Dendritic cell treated with granulocyte-macrophage colony-stimulating factor and Interleukin-4, amounts not matched to agents 40 ng/mL and 50 ng/mL, for 4 days (primary cell): Measurements from ENCODE around the gene DTNBP1.

Experiments used
- H3K27ac Mint-ChIP-seq: one replicate; pipeline ENCODE4 v1.8.0; 2022; ENCODE audit warnings: mild to moderate bottlenecking, mixed read lengths
- H3K27me3 Mint-ChIP-seq: one replicate; pipeline ENCODE4 v1.8.0; 2022; ENCODE audit warnings: mild to moderate bottlenecking, mixed read lengths
- H3K36me3 Mint-ChIP-seq: one replicate; pipeline ENCODE4 v1.8.0; 2022; ENCODE audit warnings: low read depth, mixed read lengths
- H3K4me1 Mint-ChIP-seq: one replicate; pipeline ENCODE4 v1.8.0; 2022; ENCODE audit warnings: low read depth, mixed read lengths
- H3K4me3 Mint-ChIP-seq: one replicate; pipeline ENCODE4 v1.8.0; 2022; ENCODE audit warnings: mild to moderate bottlenecking, moderate library complexity, mixed read lengths
- H3K9me3 Mint-ChIP-seq: one replicate; pipeline ENCODE4 v1.8.0; 2022; ENCODE audit warnings: mixed read lengths
- intact Hi-C: fragments of 100-400 bp; cut with micrococcal nuclease; formaldehyde crosslinking; loops from one replicate; pipeline ENCODE4 v1.15.0; 2022

Gene DTNBP1

DNA sequence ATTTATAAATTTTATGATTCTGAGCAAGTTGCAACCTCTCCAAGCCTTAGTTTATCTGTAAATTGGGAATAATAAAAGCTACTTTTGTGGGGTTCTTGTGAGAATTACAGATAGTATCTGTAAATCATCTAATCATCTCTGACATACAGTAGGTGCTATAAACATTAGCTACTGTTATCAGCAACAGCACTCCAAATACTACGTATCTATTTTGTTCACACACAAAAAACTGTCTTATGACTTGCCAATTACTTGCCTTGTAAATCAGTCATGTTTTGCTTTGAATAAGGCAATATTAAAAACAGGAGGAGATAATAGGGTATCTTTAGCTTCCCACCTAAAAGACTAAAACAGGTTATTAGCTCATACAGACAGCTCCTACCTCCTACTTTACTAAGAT lies 36.7 kb downstream of the DTNBP1 start:
- peaks cover 20% of the 10 kb centered on the region for H3K4me1 Mint-ChIP-seq
- no peak overlapping the region for H3K27ac Mint-ChIP-seq
- H3K4me3 Mint-ChIP-seq = no peak overlapping the region
- intact Hi-C loops = loop anchor here (5.0 to 10.0 kb wide), 2 partner anchors 361 to 1414 kb away; no protein-coding TSS in a partner anchor
- no peaks in the 10 kb centered on the region for H3K27me3 Mint-ChIP-seq
- peaks cover 21% of the 10 kb centered on the region for H3K36me3 Mint-ChIP-seq
- H3K9me3 Mint-ChIP-seq = no peaks in the 10 kb centered on the region

DNA sequence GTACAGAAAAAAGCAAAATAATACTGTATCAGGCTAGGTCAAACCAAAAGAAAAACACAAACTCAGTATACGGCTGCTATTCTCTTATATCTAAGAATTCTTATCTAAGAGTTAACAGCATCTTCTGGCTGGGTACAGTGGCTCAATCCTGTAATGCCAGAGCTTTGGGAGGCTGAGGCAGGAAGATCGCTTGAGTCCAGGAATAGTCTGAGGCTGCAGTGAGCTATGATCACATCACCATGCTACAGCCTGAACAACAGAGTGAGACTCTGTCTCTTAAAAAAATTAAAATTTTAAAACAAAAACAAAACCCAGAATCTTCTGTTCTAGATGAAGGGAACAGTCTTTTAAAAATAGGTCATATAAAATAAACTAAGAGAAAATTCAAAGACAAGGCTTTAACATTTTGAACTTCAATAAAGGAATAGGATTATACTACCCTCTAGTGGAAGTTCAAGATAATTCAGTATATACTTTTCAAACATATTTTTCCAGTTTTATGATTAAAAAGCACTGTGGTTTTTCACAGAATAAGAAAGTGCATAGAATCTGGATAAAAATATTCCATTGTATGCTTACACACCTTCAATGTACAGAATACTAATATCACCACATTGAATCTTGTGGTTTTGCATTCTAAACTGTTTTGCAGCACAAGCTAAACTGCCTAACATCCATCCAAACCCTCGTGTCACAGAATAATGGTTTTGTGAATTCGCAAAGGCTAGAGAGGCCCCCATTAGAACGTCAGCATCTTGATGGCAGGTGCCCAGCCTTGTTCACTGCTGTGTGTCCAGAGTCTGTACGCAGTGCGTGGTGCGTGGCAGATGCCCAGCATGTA lies 39.3 kb downstream of the DTNBP1 start:
- no peaks in the 10 kb centered on the region for H3K9me3 Mint-ChIP-seq
- peaks cover 22% of the 10 kb centered on the region for H3K36me3 Mint-ChIP-seq
- intact Hi-C loops = loop anchor here (5.0 to 10.0 kb wide), 2 partner anchors 131 to 359 kb away; no protein-coding TSS in a partner anchor
- H3K27me3 Mint-ChIP-seq = no peaks in the 10 kb centered on the region
- H3K4me1 Mint-ChIP-seq = peaks cover 22% of the 10 kb centered on the region
- H3K4me3 Mint-ChIP-seq = no peak overlapping the region
- no peak overlapping the region for H3K27ac Mint-ChIP-seq

DNA sequence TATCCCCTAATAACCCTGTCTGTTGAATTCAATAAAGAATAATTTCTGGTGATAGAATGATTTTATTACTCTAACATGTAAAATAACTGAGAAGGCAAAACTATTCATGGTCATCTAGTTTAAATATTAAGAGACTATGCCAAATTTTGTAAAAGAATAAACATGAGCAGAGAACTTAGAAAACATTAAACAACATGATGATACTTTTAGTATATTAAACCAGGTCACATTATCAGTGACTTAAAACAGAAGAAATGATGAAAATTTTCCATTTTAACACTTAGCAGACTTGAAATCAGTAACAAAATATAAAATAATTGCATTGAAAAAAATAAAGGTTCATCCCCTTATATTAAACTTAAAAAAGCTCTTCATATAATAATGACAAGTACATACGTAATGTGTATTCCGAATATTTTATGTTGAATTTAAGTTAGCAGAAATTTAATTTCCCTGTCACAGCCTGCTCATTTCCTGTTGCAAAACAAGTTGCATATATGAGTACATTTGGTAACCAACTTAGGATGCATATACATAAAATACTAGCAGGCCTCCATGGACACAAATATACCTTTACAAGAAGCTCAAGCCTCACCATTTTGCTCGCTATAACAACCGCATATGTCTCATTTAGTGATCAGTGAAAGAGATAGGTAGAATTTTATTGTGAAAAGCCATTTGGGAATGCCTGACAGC lies 40.6 kb downstream of the DTNBP1 start:
- no peaks in the 10 kb centered on the region for H3K9me3 Mint-ChIP-seq
- H3K4me1 Mint-ChIP-seq = peaks cover 17% of the 10 kb centered on the region
- H3K36me3 Mint-ChIP-seq = peaks cover 23% of the 10 kb centered on the region
- intact Hi-C loops = loop anchor here (5.0 to 10.0 kb wide), 2 partner anchors 130 to 357 kb away; no protein-coding TSS in a partner anchor
- peak overlapping the region; percentile 93 for H3K27ac Mint-ChIP-seq
- H3K4me3 Mint-ChIP-seq = no peak overlapping the region
- H3K27me3 Mint-ChIP-seq = no peaks in the 10 kb centered on the region

DNA sequence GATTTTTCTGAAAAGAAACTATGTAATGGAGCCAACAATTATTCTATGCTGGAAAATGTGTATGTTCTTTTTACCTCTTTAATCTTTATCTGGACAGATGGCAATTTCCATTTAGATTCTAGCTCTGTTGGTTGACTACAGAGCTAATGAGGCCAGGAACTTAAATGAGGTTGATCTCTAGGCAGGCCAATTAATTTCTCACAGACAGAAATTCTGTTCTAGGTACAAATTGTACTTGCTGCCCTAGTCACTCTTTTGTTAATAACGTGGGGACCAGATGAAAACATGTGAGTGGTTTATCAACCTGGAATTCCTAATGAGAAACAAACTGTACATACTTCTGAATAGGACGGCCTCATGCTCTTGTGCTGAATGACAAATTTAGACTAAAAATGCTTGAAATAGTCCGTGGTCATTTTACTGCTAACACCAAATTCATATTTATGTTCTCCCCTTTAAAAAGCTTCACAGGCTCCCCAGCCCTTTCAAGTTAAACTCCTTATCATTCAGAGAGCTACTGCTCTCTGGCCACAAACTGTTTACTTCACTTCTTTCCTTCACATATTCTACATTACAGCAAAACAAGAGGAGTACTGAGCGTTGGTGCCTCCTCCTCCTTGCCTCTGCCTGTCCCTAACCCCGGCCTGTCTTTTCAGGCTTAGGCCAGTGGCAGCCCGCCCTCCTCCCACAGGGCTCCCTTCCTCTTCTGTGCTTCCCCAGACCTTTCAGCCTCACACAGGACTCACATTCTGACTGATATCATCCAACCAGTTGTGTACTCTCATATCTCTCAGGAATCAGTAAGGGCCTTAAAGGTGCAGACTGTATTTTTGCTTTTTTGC lies 41.4 kb downstream of the DTNBP1 start:
- peak overlapping the region; percentile 93 for H3K27ac Mint-ChIP-seq
- intact Hi-C loops = loop anchor here (5.0 to 10.0 kb wide), 2 partner anchors 129 to 357 kb away; no protein-coding TSS in a partner anchor
- H3K4me3 Mint-ChIP-seq = no peak overlapping the region
- peaks cover 24% of the 10 kb centered on the region for H3K4me1 Mint-ChIP-seq
- H3K9me3 Mint-ChIP-seq = no peaks in the 10 kb centered on the region
- peaks cover 16% of the 10 kb centered on the region for H3K36me3 Mint-ChIP-seq
- H3K27me3 Mint-ChIP-seq = no peaks in the 10 kb centered on the region

DNA sequence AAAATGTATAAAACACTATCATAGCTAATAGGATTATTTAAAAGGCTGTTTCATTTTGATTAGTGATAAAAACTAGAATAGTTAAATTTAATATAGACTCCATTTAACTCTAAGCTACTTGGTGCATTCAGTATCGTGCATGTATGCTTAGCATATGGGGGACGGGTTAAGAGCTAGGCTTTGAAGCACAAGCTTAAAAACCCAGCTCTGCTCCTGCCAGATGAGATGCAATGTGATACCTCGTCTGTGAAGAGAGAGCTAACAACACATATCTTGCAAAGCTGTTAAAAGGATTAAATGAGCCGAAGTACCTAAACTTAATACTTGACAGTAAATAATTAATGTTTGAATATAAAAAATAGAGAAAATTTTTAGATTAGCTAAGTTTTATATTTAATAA lies 42.2 kb downstream of the DTNBP1 start:
- Mint-ChIP-seq H3K27me3 (no peaks in the 10 kb centered on the region), H3K9me3 (no peaks in the 10 kb centered on the region), H3K36me3 (peaks cover 10% of the 10 kb centered on the region), H3K4me3 (no peak overlapping the region), H3K27ac (no peak overlapping the region), H3K4me1 (peaks cover 32% of the 10 kb centered on the region)
- intact Hi-C loops = loop anchor here (5.0 to 10.0 kb wide), 2 partner anchors 128 to 356 kb away; no protein-coding TSS in a partner anchor

DNA sequence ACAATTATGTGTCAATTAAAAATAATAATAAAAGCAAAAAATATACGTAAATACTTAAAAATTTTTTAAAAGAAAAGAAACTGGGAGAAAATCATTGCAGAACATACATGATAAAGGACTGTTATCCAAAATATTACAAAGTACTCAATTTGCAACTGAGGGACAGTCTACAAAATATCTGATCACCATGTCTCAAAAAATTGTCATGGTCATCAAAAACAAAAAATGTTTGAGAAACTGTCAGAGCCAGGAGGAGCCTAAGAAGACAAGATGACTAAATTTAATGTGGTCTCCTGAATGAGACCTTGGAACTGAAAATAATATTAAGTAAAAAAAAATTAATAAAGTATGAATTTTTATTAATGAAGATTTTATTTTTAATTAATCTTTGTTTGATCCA lies 43.5 kb downstream of the DTNBP1 start:
- H3K27ac Mint-ChIP-seq = no peak overlapping the region
- no peaks in the 10 kb centered on the region for H3K27me3 Mint-ChIP-seq
- no peaks in the 10 kb centered on the region for H3K9me3 Mint-ChIP-seq
- peaks cover 34% of the 10 kb centered on the region for H3K4me1 Mint-ChIP-seq
- intact Hi-C loops = no loop called here
- no peak overlapping the region for H3K4me3 Mint-ChIP-seq
- peaks cover 14% of the 10 kb centered on the region for H3K36me3 Mint-ChIP-seq

DNA sequence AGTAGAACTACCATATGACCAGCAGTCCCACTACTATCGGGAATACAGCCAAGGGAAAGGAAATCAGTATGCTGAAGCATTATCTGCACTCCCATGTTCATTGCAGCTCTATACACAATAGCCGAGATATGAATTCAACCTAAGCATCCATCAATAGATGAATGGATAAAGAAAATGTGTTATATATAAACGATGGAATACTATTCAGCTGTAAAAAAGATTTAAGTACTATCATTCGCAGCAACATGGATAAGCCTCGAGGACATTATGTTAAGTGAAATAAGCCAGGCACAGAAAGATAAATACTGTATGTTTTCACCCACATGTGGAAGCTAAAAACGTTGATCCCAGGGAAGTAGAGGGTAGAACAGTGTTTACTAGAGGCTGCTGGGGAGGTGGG lies 44.1 kb downstream of the DTNBP1 start:
- Mint-ChIP-seq H3K4me3 (no peak overlapping the region), H3K27ac (no peak overlapping the region), H3K27me3 (no peaks in the 10 kb centered on the region)

DNA sequence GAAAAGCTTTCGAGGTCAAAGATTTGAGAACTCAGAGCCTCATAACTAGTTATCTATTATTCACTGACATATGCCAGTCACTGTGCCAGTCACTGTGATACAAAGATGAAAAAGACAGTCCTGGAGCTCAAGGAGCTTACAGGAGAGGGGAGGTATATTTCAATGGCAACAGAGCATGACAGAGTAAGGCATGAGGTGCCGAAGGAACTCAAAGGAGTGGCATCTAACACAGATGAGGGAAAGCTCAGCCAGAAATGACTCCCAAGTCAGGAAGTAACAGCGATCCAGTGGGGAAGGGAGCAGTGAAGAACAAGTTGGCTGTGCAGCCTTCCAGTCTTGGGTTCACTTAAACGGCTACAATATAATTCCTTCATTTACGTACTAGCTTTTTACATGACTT lies 46.6 kb downstream of the DTNBP1 start:
- Mint-ChIP-seq H3K27me3 (no peaks in the 10 kb centered on the region), H3K36me3 (peaks cover 24% of the 10 kb centered on the region), H3K4me3 (no peak overlapping the region), H3K9me3 (no peaks in the 10 kb centered on the region), H3K4me1 (peaks cover 51% of the 10 kb centered on the region), H3K27ac (peak overlapping the region; percentile 68)
- intact Hi-C loops = no loop called here

More for the DNA sequence above, 44.1 kb downstream of the DTNBP1 start:
- Mint-ChIP-seq H3K4me1 (peaks cover 41% of the 10 kb centered on the region), H3K9me3 (no peaks in the 10 kb centered on the region), H3K36me3 (peaks cover 21% of the 10 kb centered on the region)
- intact Hi-C loops = no loop called here

DNA sequence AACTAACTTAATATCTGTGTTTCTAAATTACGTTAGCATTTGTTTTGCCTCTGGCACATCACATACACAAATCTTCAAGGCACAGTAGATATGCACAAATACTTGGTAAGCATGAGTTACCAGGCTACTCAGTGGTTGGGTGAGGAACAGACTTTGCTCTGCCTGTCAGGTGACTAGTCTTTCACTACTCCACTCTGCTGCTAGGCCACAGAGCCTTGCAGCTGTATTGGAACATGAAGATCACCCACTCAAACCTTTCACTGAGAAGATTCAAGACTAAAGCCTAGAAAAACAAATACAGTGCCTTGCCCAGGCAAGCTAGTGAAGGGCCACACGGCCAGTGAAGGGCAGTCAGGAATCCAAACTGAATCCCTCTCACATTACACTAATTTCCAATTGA lies 47.0 kb downstream of the DTNBP1 start:
- Mint-ChIP-seq H3K4me1 (peaks cover 50% of the 10 kb centered on the region), H3K27ac (peak overlapping the region; percentile 68), H3K9me3 (no peaks in the 10 kb centered on the region), H3K27me3 (no peaks in the 10 kb centered on the region), H3K4me3 (no peak overlapping the region), H3K36me3 (peaks cover 24% of the 10 kb centered on the region)
- intact Hi-C loops = no loop called here

DNA sequence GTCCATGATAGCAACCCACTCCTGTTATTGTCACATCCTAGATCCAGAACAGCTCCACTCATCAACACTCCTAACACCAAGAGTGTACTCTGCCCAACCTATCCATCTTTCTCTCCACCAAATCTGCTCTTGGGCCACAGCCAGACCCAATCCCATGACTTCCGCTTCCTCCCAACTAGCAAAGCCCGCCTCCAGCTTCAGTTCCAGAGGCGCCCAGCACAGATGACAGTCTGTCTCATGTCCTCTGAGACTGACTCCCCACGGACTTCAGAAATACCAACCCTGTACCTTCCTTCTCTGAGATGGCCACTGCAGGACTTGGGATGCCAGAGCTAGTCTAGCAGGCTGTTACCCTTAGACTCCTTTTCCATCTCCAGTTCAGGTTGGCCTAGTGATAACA lies 48.6 kb downstream of the DTNBP1 start:
- Mint-ChIP-seq H3K4me1 (peaks cover 59% of the 10 kb centered on the region), H3K27ac (peak overlapping the region; percentile 83), H3K4me3 (no peak overlapping the region), H3K9me3 (no peaks in the 10 kb centered on the region), H3K36me3 (peaks cover 38% of the 10 kb centered on the region), H3K27me3 (no peaks in the 10 kb centered on the region)
- intact Hi-C loops = no loop called here

DNA sequence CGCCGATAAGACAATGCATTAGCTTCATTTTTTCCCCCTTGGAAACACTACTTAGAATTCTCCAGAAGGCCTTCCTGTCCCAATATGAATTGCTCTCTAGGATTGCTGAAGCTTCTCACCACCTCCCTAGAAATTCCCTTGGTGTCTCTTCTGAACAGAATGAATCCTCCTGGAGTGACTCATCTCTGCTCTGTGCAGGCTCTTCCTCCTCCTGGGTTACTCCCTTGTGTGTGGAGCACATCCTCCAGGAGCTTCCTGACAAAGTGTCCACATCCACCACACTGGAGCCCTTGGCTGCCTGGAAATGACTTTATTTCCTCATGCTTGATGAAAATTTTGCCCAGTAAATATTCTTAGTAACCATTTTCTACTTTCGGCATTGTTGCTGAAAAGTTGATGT lies 54.4 kb downstream of the DTNBP1 start:
- H3K36me3 Mint-ChIP-seq = peaks cover 38% of the 10 kb centered on the region
- peaks cover 46% of the 10 kb centered on the region for H3K4me1 Mint-ChIP-seq
- H3K9me3 Mint-ChIP-seq = no peaks in the 10 kb centered on the region
- H3K27ac Mint-ChIP-seq = peak overlapping the region; percentile 67
- intact Hi-C loops = no loop called here
- no peak overlapping the region for H3K4me3 Mint-ChIP-seq
- no peaks in the 10 kb centered on the region for H3K27me3 Mint-ChIP-seq

DNA sequence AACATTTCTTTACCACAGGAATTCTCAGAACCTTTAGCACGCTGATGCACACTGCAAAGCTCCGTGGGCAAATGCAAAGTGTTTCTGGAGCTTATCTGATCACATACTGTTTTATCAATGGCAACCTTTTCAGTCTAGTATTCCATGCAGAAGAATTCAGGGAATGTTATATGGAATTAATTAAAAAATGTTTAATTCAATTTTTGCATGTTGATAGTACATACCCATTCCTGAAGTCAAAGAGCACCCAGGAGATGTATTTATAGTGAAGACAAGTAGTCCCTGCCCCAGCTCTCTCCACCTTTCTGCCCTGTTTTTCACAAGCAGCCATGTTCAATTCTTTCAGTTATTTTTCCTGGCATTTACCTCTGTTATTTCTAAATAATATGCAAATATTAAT lies 55.2 kb downstream of the DTNBP1 start:
- intact Hi-C loops = no loop called here
- Mint-ChIP-seq H3K27me3 (no peaks in the 10 kb centered on the region), H3K4me1 (peaks cover 40% of the 10 kb centered on the region), H3K4me3 (no peak overlapping the region), H3K9me3 (no peaks in the 10 kb centered on the region), H3K27ac (peak overlapping the region; percentile 67), H3K36me3 (peaks cover 37% of the 10 kb centered on the region)

DNA sequence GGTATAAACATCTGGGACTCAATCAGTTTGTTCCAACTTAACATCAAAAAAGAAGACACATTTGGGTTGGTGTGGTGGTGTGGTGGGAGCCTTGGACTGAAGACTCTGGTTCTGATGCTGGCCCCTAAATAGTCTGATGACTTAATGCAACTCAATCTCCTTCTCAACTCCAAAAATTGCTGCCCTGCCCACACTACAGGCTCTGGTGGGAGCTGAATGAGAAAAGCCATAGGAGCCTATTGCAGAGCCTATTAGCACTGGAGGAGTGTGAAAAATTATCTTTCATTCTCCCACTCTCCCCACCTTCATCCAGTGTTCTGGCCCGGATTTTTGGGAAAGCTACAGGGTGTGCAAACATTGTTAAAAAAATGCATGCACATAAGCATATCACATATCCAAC lies 56.5 kb downstream of the DTNBP1 start:
- H3K9me3 Mint-ChIP-seq = no peaks in the 10 kb centered on the region
- no peak overlapping the region for H3K27ac Mint-ChIP-seq
- peaks cover 32% of the 10 kb centered on the region for H3K4me1 Mint-ChIP-seq
- H3K36me3 Mint-ChIP-seq = peaks cover 46% of the 10 kb centered on the region
- intact Hi-C loops = no loop called here
- no peak overlapping the region for H3K4me3 Mint-ChIP-seq
- no peaks in the 10 kb centered on the region for H3K27me3 Mint-ChIP-seq
